Smooth muscle cell (in vitro differentiated cells): Measurements from ENCODE around the gene GALNT6. TPM values are rescaled to one million over a fixed set of nuclear protein-coding genes. Genes with fewer than 3 reads are reported as not detected.

Experiments used
- DNase-seq: peaks from one replicate; lab custom pipeline; 2025; ENCODE audit not compliant: unreplicated experiment; lab: John Stamatoyannopoulos, UW
- H2AFZ ChIP-seq: fragments of 200-600 bp; sonication (generic); 2 replicates; pipeline ENCODE4 v1.6.0; 2016; ENCODE audit warnings: antibody characterized with exemption, low read depth, mild to moderate bottlenecking
- H3F3A ChIP-seq: fragments of 200-600 bp; sonication (generic); 2 replicates; pipeline ENCODE4 v1.6.0; 2017; ENCODE audit warnings: antibody characterized with exemption, low read depth
- H3K27ac ChIP-seq: fragments of 200-600 bp; sonication (generic); 2 replicates; pipeline ENCODE4 v1.5.1; 2016; ENCODE audit warnings: low read depth, mild to moderate bottlenecking
- H3K27me3 ChIP-seq: fragments of 200-600 bp; sonication (generic); 2 replicates; pipeline ENCODE4 v1.6.1; 2016; ENCODE audit warnings: low read depth, mild to moderate bottlenecking
- H3K36me3 ChIP-seq: fragments of 200-600 bp; sonication (generic); 2 replicates; pipeline ENCODE4 v1.5.1; 2016; ENCODE audit warnings: low read depth
- H3K4me1 ChIP-seq: fragments of 200-600 bp; sonication (generic); 2 replicates; pipeline ENCODE4 v1.5.1; 2016; ENCODE audit warnings: low read depth
- H3K4me2 ChIP-seq: fragments of 200-600 bp; sonication (generic); 2 replicates; pipeline ENCODE4 v1.6.0; 2016; ENCODE audit warnings: mild to moderate bottlenecking
- H3K4me3 ChIP-seq: fragments of 200-600 bp; sonication (generic); 2 replicates; pipeline ENCODE4 v1.5.1; 2016; ENCODE audit warnings: mild to moderate bottlenecking
- H3K79me2 ChIP-seq: fragments of 200-600 bp; sonication (generic); 2 replicates; pipeline ENCODE4 v1.6.0; 2016; ENCODE audit warnings: low read depth, mild to moderate bottlenecking
- H3K9ac ChIP-seq: fragments of 200-600 bp; sonication (generic); 2 replicates; pipeline ENCODE4 v1.6.0; 2016; ENCODE audit warnings: low read depth
- H3K9me3 ChIP-seq: fragments of 200-600 bp; sonication (generic); replicated peaks from 2 replicates; pipeline ENCODE4 v1.5.1; 2016; ENCODE audit warnings: low read depth
- H4K20me1 ChIP-seq: fragments of 200-600 bp; sonication (generic); 2 replicates; pipeline ENCODE4 v1.6.0; 2016; ENCODE audit warnings: low read depth
- CTCF ChIP-seq: fragments of 200-600 bp; sonication (generic); IDR thresholded peaks from 2 replicates; pipeline ENCODE4 v1.5.1; 2017; ENCODE audit warnings: borderline replicate concordance, mild to moderate bottlenecking, antibody characterized with exemption; ENCODE audit not compliant: insufficient read depth, poor library complexity, severe bottlenecking
- WGBS: methylation state at CpG from one replicate; pipeline ENCODE4 v1.1.7; 2016; ENCODE audit warnings: low lambda C conversion rate; 5-methylcytosine and 5-hydroxymethylcytosine counted together
- polyA plus RNA-seq: library from polyadenylated mRNA; unstranded; fragments of >200 nt; fragmentation: Nextera tagmentation; extraction: Ambion mirVana; gene quantifications from 2 replicates; pipeline ENCODE4 v1.2.1, GENCODE V29; 2016
- total RNA-seq: library from RNA; depleted of rRNA; stranded (reverse); fragments of >200 nt; gene quantifications from 2 replicates; pipeline ENCODE4 v1.2.3, GENCODE V29; 2014

The GALNT6 gene
- total and polyA plus RNA-seq, 2 experiments from 2014 or later, result 7.8 to 55.6 TPM

DNA sequence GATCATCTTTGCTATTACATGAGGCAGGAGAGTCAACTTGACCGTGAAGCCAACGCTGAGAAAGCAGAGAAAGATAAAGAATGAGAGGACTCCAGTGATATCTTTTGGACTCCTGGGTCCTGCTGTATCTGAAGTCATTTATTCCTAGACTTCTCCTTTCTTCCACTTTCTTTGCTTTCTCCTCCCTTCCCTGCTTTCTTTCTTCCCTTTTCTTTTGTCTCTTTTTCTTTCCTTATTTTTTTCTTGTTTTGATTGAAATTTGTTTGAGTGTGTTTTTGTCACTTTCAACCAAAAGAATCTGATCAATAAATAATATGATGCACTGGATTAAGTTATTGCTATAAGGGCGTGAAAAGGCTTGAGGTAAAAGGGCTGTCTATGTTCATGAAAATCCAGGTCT, 13.4 kb upstream of the GALNT6 start:
- H3K4me1 ChIP-seq, result no peaks in the 10 kb centered on the region
- no peaks in the 10 kb centered on the region for H3K9me3 ChIP-seq
- TF ChIP-seq CTCF, result no peak
- H4K20me1 ChIP-seq, result no peaks in the 10 kb centered on the region
- WGBS, result over 99% methylated on average over 3 of the region's 3 CpGs
- H3K9ac ChIP-seq, result no peak overlapping the region
- no peak overlapping the region for H3K4me2 ChIP-seq
- no peaks in the 10 kb centered on the region for H3K36me3 ChIP-seq
- no peaks in the 10 kb centered on the region for H3K79me2 ChIP-seq
- no peak for DNase-seq
- H3F3A ChIP-seq, result peaks cover 3% of the 10 kb centered on the region
- H3K27ac ChIP-seq, result no peak overlapping the region
- H3K27me3 ChIP-seq, result no peaks in the 10 kb centered on the region
- no peak overlapping the region for H2AFZ ChIP-seq
- H3K4me3 ChIP-seq, result no peak overlapping the region

- no peaks in the 10 kb centered on the region for H3K36me3 ChIP-seq
- no peaks in the 10 kb centered on the region for H3K4me1 ChIP-seq
- no peak overlapping the region for H3K9ac ChIP-seq
- H3K27ac ChIP-seq, result no peak overlapping the region
- no peaks in the 10 kb centered on the region for H3F3A ChIP-seq
- 89% methylated on average over 4 of the region's 4 CpGs for WGBS
- TF ChIP-seq CTCF, result no peak
- H3K9me3 ChIP-seq, result no peaks in the 10 kb centered on the region
- H3K4me3 ChIP-seq, result no peak overlapping the region
- H3K27me3 ChIP-seq, result no peaks in the 10 kb centered on the region
- no peak for DNase-seq
- H3K4me2 ChIP-seq, result no peak overlapping the region
- no peaks in the 10 kb centered on the region for H4K20me1 ChIP-seq
- no peak overlapping the region for H2AFZ ChIP-seq
- no peaks in the 10 kb centered on the region for H3K79me2 ChIP-seq
Measured at GRCh38 chr12:51403681-51404136, 12.5 kb upstream of the GALNT6 start.

- no peak for TF ChIP-seq CTCF
- Histone ChIP-seq H3F3A (no peaks in the 10 kb centered on the region), H3K9me3 (no peaks in the 10 kb centered on the region), H3K27ac (no peak overlapping the region), H3K4me3 (no peak overlapping the region), H3K79me2 (no peaks in the 10 kb centered on the region), H3K27me3 (no peaks in the 10 kb centered on the region), H3K36me3 (no peaks in the 10 kb centered on the region), H3K4me1 (no peaks in the 10 kb centered on the region), H4K20me1 (no peaks in the 10 kb centered on the region), H2AFZ (no peak overlapping the region), H3K4me2 (no peak overlapping the region), H3K9ac (no peak overlapping the region)
- DNase-seq, result no peak
- WGBS, result 96% methylated on average over 6 of the region's 6 CpGs
Measured at GRCh38 chr12:51403159-51403558, 12.0 kb upstream of the GALNT6 start.

GRCh38 chr12:51401900-51402299, 10.7 kb upstream of the GALNT6 start:
- Histone ChIP-seq H3K4me1 (no peaks in the 10 kb centered on the region), H3K4me2 (no peak overlapping the region), H3K4me3 (no peak overlapping the region), H3K79me2 (no peaks in the 10 kb centered on the region), H3K9me3 (no peaks in the 10 kb centered on the region), H3K27me3 (no peaks in the 10 kb centered on the region), H3K9ac (no peak overlapping the region), H4K20me1 (no peaks in the 10 kb centered on the region), H2AFZ (no peak overlapping the region), H3K36me3 (no peaks in the 10 kb centered on the region), H3F3A (no peaks in the 10 kb centered on the region), H3K27ac (no peak overlapping the region)
- TF ChIP-seq CTCF, result no peak
- no peak for DNase-seq
- 0% methylated on average over 1 of the region's 1 CpG for WGBS
